Chondrocyte (in vitro differentiated cells): ENCODE data around the gene CDK5R2. TPM values are rescaled to one million over a fixed set of nuclear protein-coding genes. Genes with fewer than 3 reads are reported as not detected.

Experiments used
- DNase-seq: peaks from one replicate; pipeline ENCODE4 v3.0.0; 2021; ENCODE audit warnings: mixed read lengths, low spot score
- H3K27ac Mint-ChIP-seq: one replicate; pipeline ENCODE4 v1.8.0; 2021; ENCODE audit warnings: mild to moderate bottlenecking, moderate library complexity, mixed read lengths; ENCODE audit not compliant: unreplicated experiment
- H3K27me3 Mint-ChIP-seq: 2 replicates; pipeline ENCODE4 v1.8.0; 2021; ENCODE audit warnings: low read depth, mixed read lengths
- H3K36me3 Mint-ChIP-seq: 2 replicates; pipeline ENCODE4 v1.8.0; 2021; ENCODE audit warnings: low read depth, mixed read lengths
- H3K4me1 Mint-ChIP-seq: 2 replicates; pipeline ENCODE4 v1.8.0; 2021; ENCODE audit warnings: low read depth, mild to moderate bottlenecking, mixed read lengths
- H3K4me3 Mint-ChIP-seq: one replicate; pipeline ENCODE4 v1.8.0; 2021; ENCODE audit warnings: mild to moderate bottlenecking, moderate library complexity, mixed read lengths; ENCODE audit not compliant: unreplicated experiment
- H3K9me3 Mint-ChIP-seq: 2 replicates; pipeline ENCODE4 v1.8.0; 2021; ENCODE audit warnings: low read depth, mixed read lengths
- CTCF ChIP-seq: fragments of 200-600 bp; sonication (generic); IDR thresholded peaks from 2 replicates; pipeline ENCODE4 v1.5.0; 2021; ENCODE audit warnings: antibody characterized with exemption, mild to moderate bottlenecking, moderate library complexity
- total RNA-seq: library from RNA; stranded (reverse); gene quantifications from 3 replicates; pipeline ENCODE4 v1.2.1, GENCODE V29; 2021

The CDK5R2 gene
- total RNA-seq, 1 donor from 2014 or later = 0.22 TPM

GRCh38 chr2:218999021-218999880 is 39.8 kb downstream of the CDK5R2 start:
- peaks cover 56% of the 10 kb centered on the region for H3K27me3 Mint-ChIP-seq
- TF ChIP-seq CTCF = no peak
- H3K36me3 Mint-ChIP-seq = no peaks in the 10 kb centered on the region
- no peaks in the 10 kb centered on the region for H3K9me3 Mint-ChIP-seq
- no peak overlapping the region for H3K4me3 Mint-ChIP-seq
- DNase-seq = no peak
- peaks cover 9% of the 10 kb centered on the region for H3K4me1 Mint-ChIP-seq
- H3K27ac Mint-ChIP-seq = no peak overlapping the region

GRCh38 chr2:218999881-219000568 is 40.6 kb downstream of the CDK5R2 start:
- TF ChIP-seq CTCF = no peak
- no peak overlapping the region for H3K27ac Mint-ChIP-seq
- no peaks in the 10 kb centered on the region for H3K9me3 Mint-ChIP-seq
- no peak for DNase-seq
- H3K36me3 Mint-ChIP-seq = no peaks in the 10 kb centered on the region
- peaks cover 9% of the 10 kb centered on the region for H3K4me1 Mint-ChIP-seq
- peaks cover 56% of the 10 kb centered on the region for H3K27me3 Mint-ChIP-seq
- no peak overlapping the region for H3K4me3 Mint-ChIP-seq

GRCh38 chr2:219000569-219000960 is 41.1 kb downstream of the CDK5R2 start:
- no peak for DNase-seq
- peaks cover 9% of the 10 kb centered on the region for H3K4me1 Mint-ChIP-seq
- no peak for TF ChIP-seq CTCF
- H3K9me3 Mint-ChIP-seq = no peaks in the 10 kb centered on the region
- H3K27me3 Mint-ChIP-seq = peaks cover 56% of the 10 kb centered on the region
- H3K4me3 Mint-ChIP-seq = no peak overlapping the region
- no peaks in the 10 kb centered on the region for H3K36me3 Mint-ChIP-seq
- H3K27ac Mint-ChIP-seq = no peak overlapping the region

GRCh38 chr2:219001100-219001576 is 41.7 kb downstream of the CDK5R2 start:
- Mint-ChIP-seq H3K9me3 (no peaks in the 10 kb centered on the region), H3K36me3 (no peaks in the 10 kb centered on the region), H3K4me1 (peaks cover 5% of the 10 kb centered on the region), H3K27ac (no peak overlapping the region), H3K4me3 (no peak overlapping the region), H3K27me3 (peaks cover 53% of the 10 kb centered on the region)
- no peak for DNase-seq
- no peak for TF ChIP-seq CTCF

GRCh38 chr2:219001577-219002394 is 42.3 kb downstream of the CDK5R2 start:
- no peaks in the 10 kb centered on the region for H3K36me3 Mint-ChIP-seq

More at GRCh38 chr2:219001577-219002394, 42.3 kb downstream of the CDK5R2 start:
- peaks cover 52% of the 10 kb centered on the region for H3K27me3 Mint-ChIP-seq
- H3K4me3 Mint-ChIP-seq = no peak overlapping the region
- no peak overlapping the region for H3K27ac Mint-ChIP-seq
- peaks cover under 1% of the 10 kb centered on the region for H3K9me3 Mint-ChIP-seq
- no peak for DNase-seq
- TF ChIP-seq CTCF = no peak
- peaks cover 4% of the 10 kb centered on the region for H3K4me1 Mint-ChIP-seq
